Amygdala (tissue), 56 donors: Measurements from ENCODE around the gene MCEMP1.

Experiments
- DNase-seq, 56 donors: peaks; one replicate each; lab custom pipeline; 2025; lab: John Stamatoyannopoulos, UW

MCEMP1 gene

DNA sequence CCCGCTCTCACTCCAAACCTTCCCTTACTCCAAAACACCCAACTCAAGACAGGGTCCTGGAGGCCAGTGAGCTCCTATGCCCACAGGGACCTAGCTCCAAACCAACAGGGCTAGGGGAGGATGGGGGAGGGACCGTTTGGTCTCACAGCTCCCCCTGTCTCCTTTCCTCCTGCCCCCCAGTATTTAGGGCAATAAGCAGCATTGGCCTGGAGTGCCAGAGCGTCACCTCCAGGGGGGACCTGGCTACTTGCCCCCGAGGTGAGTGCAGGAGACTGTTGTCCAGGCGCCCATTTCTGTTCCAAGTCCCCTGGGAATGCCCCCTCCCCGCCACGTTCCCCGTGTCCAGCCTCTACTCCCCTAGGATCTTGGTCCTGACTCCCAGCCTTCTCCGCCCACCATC lies 7.2 kb upstream of the MCEMP1 start:
- DNase-seq: peak in 1 of 56 donors; percentile 56

DNA sequence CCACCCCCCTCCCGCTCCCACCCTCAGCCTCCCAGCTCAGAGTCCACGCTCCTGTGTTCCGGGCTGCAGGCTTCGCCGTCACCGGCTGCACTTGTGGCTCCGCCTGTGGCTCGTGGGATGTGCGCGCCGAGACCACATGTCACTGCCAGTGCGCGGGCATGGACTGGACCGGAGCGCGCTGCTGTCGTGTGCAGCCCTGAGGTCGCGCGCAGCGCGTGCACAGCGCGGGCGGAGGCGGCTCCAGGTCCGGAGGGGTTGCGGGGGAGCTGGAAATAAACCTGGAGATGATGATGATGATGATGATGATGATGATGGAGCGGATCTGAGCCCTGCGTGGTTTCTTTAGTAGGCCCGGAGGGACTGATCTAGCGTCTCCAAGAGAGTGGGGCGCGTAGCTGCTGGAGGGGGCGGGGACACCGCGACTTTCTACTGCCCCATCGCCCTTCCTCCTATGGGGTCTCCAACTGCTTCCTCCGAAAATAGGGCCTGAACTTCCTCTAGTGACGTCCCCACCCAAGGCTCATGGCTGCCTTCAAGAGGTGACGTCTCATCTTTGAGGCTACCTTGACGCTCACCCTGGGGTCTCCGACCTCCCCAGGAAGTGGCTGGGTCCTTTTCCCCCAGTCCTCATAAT lies 6.6 kb upstream of the MCEMP1 start:
- DNase-seq: peak in 29 of 56 donors; percentile 4 to 70 (median 35)

DNA sequence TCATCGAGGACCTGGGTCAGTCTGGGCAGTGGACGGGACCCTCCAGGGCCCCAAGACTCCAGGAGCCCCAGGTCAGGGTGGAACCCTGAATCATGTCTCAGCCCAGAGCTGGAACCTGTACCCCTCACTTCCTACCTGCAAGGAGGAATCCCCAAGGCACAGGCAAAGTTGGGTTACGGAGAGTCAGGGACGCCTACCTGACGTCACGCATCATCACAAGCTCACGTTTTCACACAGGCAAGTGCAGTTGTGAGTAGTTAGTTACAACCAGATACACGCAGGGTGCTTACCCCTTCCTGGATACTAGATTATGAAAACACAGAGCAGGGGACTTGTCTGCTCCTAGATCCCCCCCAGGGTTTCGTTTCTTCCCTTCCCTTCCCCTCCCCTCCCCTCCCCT lies 6.1 kb upstream of the MCEMP1 start:
- no peak for DNase-seq

DNA sequence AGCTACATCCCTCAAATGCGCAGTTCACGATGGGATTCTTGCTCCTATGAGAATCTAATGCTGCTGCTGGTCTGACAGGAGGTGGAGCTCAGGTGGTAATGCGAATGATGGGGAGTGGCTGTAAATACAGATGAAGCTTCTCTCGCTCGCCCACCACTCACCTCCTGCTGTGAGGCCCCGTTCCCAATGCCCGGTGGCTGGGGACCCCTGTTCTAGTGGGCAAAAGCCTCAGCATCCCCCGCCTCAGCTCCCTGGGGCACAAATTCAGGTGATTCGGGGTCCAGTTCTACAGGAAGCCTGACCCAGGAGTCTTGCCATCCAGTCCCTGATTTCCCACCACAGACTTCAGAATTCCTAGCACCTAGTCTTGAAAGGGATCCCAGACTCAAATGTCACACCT lies 4.4 kb upstream of the MCEMP1 start:
- no peak for DNase-seq

DNA sequence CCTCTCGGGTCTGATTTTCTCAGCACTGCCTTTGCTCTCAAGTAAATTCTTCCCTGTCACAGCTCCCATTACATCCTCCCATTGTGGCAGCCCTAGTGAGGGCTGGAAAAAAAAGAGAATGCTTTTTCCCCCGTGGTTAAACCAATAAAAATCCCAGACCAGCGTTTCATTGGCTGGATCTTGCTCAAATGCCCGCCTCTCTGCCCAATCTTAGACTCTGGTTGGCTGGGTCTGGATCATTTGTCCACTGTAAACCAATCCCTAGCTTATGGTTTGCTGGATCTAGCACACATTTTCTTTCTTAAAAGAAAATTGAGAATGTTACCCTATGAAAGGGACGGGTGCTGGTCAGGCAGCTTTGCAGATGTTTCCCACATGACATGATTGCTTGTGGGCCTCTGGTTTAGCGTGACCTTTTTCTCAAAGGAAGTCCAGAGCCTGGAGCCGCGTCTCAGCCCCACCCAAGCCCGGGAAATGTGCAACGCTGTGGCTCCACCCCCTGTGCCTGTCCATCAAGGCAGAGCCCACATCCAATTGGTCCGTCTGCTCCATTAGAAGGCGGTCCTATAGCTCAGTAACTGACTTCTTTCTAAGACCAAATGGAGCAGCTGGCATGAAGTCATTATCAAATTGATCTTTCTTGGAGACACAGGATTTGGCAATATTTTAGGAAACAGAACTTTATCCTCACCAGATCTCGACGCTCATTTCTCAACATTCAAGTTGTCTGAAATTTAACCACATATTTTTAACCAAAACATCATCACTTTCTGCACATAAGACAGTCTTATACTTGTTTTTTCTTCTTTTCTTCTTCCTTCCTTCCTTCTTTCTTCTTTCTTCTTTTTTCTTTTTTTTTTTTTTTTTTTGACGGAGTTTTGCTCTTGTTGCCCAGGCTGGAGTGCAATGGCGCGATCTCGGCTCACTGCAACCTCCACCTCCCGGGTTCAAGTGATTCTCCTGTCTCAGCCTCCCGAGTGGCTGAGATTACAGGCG lies 2.6 kb upstream of the MCEMP1 start:
- DNase-seq: peak in 35 of 56 donors; percentile 4 to 68 (median 38)

DNA sequence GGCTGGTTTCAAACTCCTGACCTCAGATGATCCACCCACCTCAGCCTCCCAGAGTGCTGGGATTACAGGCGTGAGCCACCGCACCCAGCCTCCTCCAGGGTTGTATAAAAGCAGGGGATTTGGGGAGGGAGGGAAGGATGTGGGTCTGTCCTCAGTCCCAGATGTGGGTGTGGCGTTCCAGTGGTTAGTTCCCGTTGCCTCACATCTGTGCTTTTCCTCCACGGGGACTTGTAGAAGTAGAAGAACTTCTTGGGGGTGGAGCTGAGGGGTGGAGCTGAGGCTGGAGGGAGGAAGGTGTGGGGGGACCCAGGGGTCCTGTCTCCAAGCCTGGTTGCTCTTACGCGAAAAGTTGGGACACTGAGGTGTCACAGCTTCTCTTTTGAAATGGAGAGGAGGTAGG lies 514 bp upstream of the MCEMP1 start:
- no peak for DNase-seq

DNA sequence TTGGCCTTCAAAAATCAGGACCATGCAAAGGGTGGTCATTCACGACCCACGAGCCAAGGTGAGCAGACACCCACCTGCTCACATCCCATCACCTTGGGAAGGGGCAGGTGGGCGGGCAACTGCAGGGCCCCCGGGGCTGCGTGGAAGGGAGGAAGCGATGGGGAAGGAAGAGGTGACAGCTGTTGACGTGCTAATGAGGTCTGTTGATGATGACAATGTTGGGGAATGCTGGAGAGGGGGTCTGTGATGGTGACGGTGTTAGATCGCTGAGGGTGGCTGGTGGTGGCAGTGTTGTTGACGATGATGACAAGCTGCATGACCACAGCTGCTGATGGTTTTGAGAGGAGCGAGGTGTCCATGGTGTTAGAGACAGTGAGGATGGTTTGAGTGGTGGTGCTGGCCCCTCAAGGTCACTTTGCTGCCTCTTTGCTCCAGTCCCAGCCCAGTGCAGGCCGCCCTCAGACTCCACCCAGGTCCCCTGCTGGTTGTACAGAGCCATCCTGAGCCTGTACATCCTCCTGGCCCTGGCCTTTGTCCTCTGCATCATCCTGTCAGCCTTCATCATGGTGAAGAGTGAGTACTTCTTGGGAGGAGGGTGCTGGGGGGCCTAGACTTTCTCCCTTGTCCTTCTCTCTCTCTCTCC lies 900 bp downstream of the MCEMP1 start:
- no peak for DNase-seq

DNA sequence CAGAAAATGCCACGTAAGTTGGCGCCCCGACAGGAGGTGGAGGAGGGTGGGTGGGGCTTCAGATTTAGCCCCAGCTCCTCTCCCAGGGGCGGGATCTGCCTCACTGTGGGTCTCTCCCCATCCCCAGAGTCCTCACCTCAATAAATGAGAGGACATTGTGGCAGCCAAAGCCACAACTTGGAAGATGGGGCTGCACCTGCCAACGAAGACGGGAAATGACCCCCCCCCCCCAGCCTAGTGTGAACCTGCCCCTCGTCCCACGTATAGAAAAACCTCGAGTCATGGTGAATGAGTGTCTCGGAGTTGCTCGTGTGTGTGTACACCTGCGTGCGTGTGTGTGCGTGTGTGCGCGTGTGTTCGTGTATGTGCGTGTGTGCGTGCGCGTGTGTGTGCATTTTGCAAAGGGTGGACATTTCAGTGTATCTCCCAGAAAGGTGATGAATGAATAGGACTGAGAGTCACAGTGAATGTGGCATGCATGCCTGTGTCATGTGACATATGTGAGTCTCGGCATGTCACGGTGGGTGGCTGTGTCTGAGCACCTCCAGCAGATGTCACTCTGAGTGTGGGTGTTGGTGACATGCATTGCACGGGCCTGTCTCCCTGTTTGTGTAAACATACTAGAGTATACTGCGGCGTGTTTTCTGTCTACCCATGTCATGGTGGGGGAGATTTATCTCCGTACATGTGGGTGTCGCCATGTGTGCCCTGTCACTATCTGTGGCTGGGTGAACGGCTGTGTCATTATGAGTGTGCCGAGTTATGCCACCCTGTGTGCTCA lies 2.3 kb downstream of the MCEMP1 start:
- DNase-seq: peak in 6 of 56 donors; percentile 3 to 25 (median 5)

DNA sequence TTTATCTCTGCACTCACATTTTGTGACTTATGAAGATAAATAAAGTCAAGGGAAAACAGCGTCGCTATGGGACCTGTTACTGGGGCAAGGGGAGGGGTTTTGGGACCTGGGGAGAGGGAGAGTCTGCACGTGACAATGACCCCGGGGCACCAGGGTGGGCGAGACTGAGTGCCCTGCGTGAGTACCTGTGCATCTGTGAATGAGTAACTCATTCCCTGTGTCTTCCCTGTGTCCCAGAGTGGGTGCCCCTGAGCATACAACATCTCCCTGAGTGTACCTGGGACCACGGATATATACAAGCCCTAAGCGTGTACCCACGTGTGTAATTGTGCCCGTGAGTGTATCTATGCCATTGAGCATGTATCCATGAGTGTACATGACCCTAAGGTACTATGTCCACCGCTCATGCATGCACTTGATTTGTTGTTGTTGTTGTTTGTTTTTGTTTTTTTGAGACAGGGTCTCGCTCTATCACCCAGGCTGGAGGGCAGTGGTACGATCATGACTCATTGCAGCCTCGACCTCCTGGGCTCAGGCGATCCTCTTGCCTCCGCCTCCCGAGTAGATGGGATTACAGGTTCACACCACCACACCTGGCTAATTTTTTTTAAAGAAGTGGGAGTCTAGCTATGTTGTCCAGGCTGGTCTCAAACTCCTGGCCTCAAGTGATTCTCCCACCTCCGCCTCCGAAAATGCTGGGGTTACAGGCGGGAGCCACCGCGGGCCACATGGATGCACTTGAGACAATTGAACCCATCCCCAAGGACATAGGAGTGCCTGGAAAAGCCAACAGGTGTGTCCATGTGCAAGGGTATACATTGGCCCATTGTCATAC lies 3.1 kb downstream of the MCEMP1 start:
- DNase-seq: no peak

DNA sequence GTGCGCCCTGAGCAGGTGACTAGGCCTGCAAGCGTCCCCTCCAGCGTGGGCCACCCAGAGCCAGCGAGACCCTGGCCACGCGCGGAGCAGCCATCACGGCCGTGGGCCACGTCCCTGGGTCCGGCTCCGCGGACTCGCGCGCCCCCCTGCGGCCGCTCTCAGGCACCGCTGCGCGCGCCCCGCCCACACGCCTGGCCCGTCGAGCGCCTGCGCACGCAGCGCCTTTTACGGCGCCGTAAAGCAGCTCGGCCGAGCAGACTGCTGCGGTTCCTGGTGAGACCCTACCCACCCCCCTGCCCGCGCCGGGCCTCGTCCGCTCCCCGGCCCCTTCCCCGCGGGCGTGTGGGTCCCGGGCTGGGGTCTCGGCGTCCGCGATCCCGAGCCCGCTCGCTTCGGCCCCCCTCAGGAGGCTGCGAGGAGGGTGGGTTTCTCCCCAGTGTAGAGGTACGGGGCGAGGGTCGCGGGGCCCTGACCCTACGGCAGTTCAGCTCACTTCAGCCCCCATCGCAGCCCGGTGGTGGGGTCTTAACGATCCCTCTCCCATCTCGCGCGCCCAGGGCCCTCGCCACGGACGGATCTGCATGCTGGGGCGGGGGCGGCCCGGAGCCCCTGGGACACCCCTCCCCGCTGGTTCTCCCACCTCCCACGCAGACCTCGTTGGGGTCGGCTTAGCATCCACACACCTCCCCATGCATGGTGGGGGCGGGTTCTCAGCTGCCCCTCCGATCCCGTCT lies 3.9 kb downstream of the MCEMP1 start, which contains the start of gene TRAPPC5:
TSS of gene TRAPPC5 (plus strand) at position 228 of the 734 bp plus-strand sequence. CDS start 1,421 bp downstream, outside the sequence.
- peak in 54 of 56 donors; percentile 17 to 91 (median 70) for DNase-seq

DNA sequence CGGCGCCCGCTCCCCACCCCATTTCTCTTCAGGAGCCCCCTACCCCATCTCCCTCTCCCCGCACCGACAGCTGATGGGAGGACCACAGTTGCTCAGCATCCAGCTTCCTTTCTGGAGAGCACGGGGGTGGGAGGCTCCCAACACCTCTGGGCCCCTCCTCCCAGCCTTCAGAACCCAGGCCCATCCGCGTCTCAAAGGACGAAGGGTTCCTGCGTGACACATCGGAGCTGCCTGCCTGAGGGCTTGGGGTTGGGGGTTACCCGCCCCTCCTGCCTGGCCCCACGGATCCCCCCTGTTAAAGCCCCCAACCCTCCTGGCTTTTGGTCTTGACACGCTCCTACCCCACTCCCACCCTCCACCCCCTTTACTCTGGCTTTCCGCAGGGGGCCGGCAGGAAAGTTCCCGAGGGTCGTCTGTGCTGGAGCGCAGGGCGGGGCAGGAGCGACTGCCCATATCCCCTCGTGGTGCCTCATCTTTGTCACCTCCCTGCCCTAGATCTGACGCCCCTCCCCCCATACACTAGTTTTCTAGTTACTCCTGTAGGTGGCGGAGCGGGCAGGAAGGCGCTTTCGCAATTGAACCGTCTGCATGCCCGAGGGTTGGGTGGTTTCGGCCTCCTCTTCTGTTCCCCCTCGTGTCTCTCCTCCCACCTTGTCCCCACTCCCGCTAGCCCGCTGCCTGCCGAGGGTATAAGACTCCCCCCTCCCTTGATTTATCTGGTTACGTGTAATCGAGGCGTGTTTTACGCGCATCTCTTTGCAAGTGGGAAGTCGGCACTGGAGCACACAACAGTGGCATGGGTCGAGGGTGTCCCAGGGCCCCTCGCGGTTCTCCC lies 4.7 kb downstream of the MCEMP1 start:
- DNase-seq: peak in 49 of 56 donors; percentile 5 to 71 (median 47)

DNA sequence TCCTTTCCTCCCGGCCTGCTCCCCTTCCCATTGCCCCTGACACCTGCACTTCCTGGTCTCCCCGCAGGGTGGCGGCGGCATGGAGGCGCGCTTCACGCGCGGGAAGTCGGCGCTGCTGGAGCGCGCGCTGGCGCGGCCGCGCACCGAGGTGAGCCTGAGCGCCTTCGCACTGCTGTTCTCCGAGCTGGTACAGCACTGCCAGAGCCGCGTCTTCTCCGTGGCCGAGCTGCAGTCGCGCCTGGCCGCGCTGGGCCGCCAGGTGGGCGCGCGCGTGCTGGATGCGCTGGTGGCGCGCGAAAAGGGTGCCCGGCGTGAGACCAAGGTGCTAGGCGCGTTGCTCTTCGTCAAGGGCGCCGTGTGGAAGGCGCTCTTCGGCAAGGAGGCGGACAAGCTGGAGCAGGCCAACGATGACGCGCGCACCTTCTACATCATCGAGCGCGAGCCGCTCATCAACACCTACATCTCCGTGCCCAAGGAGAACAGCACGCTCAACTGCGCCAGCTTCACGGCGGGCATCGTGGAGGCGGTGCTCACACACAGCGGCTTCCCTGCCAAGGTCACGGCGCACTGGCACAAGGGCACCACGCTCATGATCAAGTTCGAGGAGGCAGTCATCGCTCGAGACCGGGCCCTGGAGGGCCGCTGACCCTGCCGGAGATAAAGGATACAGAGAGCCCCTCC lies 5.4 kb downstream of the MCEMP1 start:
- peak in 12 of 56 donors; percentile 1 to 60 (median 45) for DNase-seq

DNA sequence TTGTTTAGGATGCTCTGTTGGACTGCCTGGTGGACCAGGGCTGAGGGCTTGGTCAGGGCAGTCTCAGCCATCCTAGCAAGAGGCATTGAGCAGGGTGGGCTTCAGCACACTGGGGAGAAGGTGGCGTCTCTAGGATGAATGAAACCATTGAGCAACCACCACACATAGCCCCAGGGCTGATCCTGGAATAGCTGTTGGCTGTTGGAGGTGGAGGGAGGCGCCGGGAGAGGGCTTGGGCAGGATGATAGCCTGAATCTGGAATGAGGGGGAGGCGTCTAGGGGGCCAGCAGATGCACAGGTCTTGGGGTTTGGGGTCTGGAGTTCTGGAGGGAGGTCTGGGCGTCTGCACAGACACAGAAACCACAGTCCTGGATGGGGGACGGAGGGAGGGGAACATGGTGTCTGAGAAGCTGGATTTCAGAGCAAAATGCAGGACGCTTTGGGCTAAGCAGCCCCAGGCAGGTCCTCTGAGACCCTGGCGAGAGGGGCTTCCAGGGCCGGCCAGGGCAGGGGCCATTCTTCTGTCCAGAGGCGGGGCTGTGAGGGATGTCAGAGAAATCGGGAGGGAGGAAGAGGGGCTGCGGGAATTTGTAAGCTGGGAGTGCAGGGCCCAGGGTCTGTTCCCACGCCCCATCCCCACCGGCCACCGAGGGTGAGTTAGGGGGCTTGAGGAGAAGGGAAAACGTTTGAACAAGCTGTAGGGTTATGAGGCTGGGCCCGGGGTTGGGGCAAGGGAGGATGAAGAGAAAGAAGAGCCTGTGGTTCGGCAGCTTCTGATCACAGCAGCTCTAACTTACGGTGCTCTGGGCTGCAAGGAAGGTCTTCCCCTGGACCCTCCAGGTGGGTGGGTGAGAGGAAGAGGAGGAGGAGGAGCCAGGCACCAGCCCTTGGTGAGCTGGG lies 8.9 kb downstream of the MCEMP1 start:
- DNase-seq: no peak

DNA sequence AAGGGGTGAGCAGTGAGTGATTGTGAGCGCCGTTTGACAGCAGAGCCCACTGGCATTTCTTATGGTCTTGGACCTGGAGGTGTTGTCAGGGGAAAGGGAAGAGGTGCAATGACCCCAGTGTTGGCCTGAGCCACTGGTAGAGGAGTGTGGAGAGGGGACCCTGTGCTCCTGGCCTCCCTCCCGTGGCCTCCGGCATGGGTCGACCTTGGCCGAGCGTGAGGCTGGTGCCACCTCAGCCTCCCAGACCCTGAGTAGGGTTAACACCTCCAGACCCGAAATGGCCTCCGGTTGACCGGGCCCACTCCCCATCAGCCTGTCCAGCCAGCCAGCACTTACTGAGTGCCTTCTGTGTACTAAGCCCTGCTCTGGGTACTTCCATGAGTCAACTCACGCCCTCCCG lies 10.3 kb downstream of the MCEMP1 start:
- DNase-seq: no peak

DNA sequence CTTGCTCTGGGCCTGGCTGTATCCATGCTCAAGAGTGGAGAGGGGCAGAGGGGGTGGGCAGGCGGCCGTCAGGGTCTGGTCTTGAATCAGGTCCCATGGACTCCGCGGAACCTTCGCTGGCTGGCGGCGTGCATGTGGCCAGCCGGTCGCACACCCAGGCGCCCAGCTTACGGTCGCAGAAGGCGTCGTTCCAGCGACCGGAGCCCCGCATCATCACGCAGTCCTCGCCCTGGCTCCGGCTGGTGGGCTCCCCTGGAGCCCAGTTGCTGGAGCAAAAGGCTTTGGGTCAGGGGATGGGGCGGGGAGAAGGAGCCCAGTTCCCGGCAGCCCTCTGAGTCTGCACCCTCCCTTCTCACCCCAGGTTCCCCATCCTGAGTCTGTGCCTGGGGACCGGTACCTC lies 12.3 kb downstream of the MCEMP1 start:
- DNase-seq: no peak

DNA sequence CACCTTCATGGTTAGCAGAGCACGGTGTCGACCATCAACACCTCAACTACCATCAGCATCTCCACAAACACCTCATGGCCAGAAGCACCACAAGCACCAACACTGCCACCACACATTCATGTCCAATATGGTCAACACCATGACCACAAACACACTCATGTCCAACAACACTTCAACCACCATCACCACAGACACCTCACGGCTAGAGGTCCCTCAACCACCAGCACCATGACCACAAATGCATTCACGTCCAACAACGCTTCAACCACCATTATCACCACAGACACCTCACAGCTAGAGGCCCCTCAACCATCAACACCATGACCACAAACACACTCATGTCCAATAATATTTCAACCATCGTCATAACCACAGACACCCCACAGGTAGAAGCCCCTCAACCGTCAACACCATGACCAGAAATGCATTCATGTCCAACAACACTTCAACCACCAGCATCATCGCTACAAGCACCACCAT lies 13.9 kb downstream of the MCEMP1 start:
- DNase-seq: no peak
